Stimulated activated CD4-positive, alpha-beta T cell treated with anti-CD3 and anti-CD28 coated beads, Interleukin-1b, Interleukin-23, amount 100 ng/mL, for 48 hours (primary cell): ENCODE measurements around the gene EIF3I.
A peak's percentile ranks its signal among the peaks of the same experiment; 100 is the strongest.

ENCODE experiments used
- DNase-seq: peaks from one replicate; pipeline ENCODE4 v3.0.0-alpha.2; 2020

EIF3I gene

DNA sequence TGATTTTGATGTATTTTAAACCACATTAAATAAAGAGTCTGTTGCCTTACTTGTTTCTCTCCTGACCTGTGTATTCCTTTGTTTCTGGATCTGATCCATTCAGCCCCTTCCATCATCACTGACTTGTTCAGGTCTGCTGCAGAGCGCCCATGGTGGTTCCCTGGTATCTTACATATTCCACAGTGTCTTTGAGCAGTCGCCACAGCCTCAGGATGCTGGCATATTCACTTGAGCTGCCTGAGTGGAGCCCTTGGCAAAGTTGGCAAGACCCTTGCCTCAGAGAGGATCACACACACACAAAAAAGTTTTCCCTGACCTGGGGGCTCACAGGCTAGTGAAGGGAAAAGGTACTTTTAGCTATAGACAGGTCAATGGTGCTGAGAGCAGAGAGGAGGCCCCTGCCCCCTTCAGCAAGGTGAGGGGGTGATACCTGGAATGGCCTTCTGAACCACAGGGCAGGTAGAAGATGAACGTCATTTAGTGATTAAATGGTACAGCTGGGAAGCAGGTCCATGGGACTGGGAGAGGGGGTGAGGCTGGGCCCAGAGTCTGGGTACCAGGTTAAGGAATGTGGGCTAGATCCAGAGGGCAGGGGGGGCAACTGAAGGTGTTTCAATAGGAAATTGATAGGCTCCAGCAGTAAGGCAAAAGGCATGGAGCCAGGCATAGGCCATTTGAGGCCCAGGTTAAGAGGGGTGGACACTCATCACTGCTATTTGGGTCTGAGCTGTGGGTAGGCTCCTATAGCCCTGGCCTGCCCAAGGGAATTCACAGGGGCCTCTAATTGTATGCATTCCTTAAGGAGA is 23.8 kb upstream of the EIF3I start:
- no peak for DNase-seq

DNA sequence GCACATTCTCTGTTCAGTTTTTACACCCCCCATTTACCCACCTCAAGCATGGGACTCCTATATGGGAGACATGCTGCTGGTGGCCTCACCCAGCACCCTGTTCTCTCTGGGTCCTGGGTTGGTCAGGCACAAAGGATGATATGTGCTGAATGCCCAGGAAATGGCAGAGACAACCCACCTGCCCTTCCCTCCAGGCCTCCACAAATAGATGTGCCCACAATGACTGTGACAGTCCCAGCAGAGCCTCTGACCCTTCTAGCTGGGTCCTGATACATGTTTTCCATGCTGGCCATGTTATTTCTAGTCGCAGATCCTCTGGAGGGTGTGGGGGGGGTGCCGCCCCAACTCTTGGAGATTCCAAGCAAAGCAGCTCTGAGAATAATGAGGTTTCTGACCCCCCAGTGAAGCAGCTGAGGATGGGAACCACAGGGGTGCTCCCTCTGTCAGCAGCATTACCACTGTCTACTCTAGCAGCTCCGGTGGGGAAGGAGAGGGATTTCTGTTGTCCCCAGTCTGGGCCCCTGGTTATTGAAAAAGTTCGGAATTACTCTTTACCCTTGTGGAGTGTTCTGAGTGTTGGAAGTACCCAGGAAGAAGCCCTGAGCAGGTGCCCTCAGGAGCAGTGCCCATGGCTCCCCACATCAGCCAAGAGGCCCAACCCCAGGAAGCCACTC is 23.0 kb upstream of the EIF3I start:
- no peak for DNase-seq

- DNase-seq = no peak
These were observed 22.5 kb upstream of the EIF3I start for GRCh38 chr1:32199717-32200072.

DNA sequence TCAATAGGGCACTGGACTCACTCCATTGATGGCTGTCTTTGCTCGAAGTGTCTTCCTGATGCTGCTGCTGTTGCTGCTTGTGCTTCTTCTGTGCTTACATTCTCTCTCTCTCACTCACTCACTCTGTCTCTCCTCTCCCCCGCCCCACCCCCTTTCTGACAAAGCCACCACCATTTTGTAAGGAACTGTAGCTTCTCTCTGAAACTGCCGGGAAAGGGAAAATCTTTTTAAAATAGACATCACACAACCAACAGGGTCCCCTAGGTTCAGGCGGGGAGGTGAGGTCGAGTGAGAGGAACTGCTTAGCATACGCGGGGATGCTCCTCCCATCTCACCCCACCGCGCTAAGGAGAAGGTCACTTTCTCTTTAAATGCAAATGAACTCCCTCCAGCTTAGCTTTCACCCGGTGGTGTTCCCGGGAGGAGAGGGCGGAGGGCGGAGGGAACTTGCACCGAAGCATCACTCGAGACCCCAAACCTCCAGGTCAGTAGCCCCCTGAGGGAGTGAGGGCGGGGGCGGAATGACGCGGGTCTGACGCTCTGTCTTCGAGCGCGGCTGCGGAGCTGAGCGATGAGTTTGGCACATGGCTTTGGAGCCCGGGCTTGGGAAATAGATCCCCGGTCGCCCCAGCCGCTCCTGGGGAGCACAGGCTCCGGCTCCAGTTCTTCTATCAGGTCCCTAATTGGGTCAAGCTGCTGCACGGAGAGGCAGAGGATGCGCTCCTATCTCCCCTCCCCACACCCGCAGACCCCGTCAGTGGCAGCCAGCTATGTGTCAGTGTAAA is 21.8 kb upstream of the EIF3I start, which contains the start of gene CCDC28B:
Gene CCDC28B, plus strand, starts transcription at position 370 of the 785 bp plus-strand sequence. CDS start 1,341 bp downstream, outside the sequence.
- DNase-seq = peak; percentile 41

DNA sequence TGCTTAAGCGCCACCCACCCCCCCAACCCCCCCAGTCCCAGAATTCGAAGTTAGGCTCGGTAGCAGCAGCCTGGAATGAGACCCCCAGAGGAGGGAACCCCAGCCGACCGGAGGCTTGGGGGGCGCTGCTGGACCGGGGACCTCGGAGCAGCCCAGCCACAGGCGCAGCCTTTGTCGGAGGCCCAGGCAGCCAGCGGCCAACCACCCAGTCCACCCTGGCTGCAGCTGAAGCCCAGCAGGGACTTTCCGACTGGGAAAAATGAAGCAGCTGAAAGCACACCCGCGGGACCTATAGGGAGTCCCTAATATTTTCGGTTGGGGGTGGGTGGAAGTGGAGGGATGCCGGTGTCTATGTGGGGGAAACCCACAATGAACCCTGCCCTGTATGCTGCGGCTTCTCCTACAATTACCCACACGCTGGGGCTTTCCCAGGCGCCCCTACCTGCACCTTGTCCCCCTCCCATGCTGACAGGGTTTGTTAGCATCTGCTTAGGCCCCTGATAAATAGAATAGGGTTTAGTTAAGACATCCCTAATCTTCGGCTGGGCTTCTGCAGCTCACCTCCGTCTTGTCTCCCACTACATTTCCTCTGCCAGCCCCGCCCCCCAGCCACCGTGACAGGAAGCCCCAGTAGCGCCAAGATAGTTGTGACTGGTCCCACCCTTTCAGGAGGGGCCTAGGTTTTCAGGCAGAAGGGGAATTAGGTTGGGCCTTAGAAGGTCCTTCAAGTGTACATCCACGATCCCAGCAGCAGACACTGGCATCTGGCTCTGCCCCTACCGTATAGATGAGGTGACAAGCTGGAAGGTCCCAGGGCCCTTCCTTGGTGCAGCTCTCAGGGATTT is 21.0 kb upstream of the EIF3I start:
- DNase-seq = peak; percentile 70

GRCh38 chr1:32204943-32205361 is 17.3 kb upstream of the EIF3I start:
- DNase-seq = no peak

DNA sequence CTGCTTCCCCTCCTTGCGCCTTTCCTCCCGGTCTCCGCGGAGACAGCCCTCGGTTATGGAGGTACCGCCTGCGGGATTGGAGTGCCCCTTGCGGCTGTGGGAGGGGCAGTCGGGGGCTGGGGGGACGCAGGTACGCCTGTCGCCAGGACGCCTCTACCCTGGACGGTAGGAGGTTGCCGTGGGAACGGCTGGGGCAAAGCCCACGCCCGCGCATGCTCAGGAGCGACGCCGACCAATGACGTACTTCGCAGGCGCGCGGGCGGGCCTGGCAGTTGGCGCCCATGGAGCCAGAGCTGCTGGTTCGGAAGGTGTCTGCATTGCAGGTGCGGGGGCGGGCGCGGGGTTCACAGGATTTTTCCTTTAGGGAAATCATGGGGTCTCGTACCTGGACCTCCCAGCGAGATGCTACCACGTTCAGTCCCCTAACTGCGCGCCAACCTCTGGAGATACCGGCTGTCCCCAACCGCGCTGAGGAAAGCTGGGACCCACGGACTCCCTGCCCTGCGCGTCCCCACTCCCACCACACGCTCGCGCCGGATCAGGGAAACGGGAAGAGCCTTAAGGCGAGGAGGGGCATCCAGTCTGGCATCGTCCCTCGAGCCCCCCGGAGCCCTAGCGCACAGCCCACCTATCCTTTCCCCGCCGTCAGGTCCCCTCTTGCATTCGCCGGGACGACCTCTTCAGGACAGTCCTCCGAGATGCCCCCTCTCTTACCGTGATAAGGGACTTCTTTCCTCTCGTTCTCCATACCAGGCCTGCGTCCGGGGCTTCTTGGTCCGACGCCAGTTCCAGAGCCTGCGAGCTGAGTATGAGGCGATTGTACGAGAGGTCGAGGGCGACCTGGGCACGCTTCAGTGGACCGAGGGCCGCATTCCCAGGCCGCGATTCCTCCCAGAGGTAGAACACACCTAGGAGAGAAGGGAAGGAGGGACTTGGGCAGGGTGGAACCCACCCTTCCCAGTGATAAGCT is 16.5 kb upstream of the EIF3I start, which contains the start of gene IQCC:
Gene IQCC, plus strand, starts transcription at position 271 of the 970 bp plus-strand sequence. Its CDS starts 11 bp downstream, at position 282.
- DNase-seq = peak; percentile 84

- no peak for DNase-seq
These were observed 13.7 kb upstream of the EIF3I start for GRCh38 chr1:32208469-32208868.

DNA sequence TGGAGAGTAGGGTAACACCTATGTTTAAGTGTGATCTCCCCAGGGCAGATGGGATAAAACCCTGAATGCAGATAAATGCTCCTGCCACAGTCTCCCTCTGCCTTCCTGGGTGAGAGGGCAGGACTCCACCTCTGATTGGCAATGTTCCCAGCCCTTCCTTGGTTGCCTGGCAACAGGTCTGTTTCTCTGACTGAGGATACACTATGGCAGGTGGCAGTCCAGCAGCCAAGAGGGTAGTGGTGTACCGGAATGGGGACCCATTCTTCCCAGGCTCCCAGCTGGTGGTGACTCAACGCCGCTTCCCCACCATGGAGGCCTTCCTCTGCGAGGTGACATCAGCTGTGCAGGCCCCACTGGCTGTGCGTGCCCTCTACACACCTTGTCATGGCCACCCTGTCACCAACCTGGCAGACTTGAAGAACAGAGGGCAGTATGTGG is 13.3 kb upstream of the EIF3I start, which contains the start of gene DCDC2B:
Gene DCDC2B, plus strand, starts transcription at position 199 of the 438 bp plus-strand sequence. Its CDS starts 5 bp downstream, at position 204.
- no peak for DNase-seq

DNA sequence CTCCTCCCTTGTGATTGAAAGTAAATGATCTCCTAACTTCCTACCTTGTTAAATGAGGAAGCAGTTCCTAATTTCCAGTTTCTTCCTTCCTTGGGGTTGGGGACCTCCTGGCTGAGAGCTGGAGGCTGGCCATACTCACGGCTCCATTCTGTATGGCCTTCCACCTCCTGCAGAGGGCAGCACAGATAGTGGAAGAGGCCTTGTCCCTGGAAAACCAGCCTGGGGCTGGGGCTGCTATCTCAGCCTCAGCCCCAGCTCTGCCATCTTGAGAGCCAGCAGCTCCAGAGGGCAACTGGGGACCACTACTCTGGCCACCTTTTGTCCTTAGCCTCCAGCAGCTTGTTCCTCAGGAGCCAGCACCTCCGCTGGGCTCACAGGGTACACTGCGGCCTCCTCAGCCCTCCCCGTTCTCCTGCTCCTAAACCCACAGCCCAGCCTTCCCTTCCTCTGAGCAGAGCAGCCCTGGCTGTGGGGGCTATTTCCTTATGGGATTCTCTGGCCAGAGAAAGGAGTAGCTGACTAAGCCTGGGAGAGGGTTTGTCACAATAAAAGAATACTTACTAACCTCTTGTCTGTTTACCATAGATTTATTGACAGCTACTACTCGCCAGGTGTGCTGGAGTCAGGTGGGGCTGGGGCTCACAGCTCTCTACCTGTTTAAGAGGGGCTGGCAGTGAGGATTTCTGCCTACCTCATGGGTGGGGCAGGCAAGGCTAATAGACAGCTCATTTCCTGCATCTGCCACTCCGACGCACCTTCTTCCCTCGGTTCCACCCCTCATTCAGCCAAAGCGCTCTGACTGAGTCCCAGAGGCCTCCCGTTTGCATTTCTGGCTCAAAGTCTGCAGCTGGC is 6.4 kb upstream of the EIF3I start:
- peak; percentile 53 for DNase-seq

DNA sequence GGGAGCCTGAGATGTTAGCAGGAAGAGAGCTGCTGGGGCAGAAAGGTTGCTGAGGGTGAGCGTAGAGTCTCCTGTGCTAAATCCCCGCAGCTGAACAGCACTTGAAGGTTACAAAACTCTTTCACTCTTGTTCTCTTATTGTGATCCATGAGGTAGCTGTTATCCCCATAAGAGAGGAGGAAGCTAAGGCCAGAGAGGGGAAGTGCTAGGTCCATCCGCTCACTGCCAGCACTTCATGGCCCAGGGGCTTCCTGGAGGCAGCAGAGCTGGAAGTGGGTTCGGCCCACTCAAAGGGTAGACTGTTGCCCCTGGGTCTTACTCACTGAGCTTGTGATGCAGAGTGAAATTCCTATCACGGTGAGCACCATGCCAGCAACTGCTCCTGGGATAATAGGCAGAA is 5.6 kb upstream of the EIF3I start:
- no peak for DNase-seq

DNA sequence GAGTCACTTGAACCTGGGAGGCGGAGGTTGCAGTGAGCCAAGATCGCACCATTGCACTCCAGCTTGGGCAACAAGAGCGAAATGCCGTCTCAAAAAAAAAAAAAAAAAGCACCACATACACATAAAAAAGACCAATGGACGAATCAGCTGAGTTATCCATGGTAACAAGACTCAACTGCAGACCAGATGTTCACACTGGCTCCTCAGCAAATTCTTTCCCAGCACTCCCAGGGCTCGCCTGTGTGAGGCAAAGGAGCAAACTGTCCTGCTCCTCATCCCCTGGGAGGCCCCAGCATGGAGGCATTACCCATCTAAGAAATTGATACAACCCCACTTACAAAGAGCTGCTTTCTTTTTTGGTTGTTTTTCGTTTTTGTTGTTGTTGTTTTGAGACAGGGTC is 3.2 kb upstream of the EIF3I start:
- DNase-seq = no peak

- no peak for DNase-seq
These were observed 1.2 kb upstream of the EIF3I start for GRCh38 chr1:32220746-32221580.

DNA sequence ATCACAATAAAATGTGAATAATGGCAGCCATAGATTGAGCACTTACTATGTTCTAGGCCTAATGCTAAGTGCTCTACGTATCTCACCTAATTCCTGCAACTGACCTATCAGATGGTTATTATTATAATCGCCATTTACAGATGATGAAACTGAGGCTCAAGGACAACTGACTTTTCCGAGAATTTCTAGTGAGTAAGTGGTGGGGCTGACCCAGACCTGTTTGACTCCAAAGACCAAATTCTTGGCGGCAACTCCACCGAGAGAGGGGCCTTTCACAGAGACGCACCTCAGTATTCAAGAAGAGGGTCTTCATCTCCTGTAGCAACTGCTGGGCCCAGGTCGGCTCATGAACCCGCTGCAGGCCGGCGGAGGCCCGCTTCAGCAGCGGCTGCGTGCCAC is 627 bp upstream of the EIF3I start:
- no peak for DNase-seq

- no peak for DNase-seq
These were observed 1.5 kb downstream of the EIF3I start for GRCh38 chr1:32223683-32224082.

GRCh38 chr1:32224285-32224684 is 2.1 kb downstream of the EIF3I start:
- DNase-seq = no peak

GRCh38 chr1:32228771-32229170 is 6.6 kb downstream of the EIF3I start:
- DNase-seq = no peak

DNA sequence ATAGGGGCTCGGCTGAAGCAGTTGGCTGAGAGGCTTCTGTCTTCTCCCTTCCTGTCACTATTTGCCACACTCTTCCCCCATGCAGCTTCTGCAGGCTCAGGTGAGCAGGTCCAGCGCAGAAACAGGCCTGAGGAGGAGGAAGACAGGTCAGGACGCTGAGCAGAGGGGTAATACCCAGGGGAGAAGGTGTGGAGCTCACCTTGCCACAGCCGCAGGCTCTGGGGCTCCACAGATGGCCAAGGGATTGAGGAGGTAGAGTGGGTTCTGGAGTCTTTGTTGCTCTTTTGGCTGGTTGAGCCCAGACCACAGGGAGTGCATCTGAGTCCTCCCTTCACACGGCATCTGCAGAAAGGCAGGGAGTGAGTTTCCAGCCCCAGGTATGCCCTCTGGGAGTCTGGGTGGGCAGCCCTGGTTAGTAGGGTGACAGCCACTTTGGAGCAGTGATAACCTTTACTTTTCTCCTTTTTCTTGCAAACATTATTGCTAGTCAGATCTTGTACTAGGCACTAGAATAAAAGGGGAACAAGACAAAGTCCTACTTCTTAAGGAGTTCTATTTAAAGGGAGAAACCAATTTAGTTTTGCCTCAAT is 9.7 kb downstream of the EIF3I start:
- DNase-seq = no peak
